GM23248 (cell line): Measurements from ENCODE around the gene UPK1A.

ENCODE experiments used
- EZH2 ChIP-seq: fragments of 200-600 bp; sonication (generic); IDR thresholded peaks from 2 replicates; pipeline ENCODE4 v1.6.1; 2018; ENCODE audit warnings: antibody characterized with exemption, mild to moderate bottlenecking; ENCODE audit not compliant: insufficient read depth, poor library complexity, severe bottlenecking
- EZH2phosphoT487 ChIP-seq: fragments of 200-600 bp; sonication (generic); IDR thresholded peaks from 2 replicates; pipeline ENCODE4 v1.6.1; 2018; ENCODE audit warnings: antibody characterized with exemption, moderate library complexity, mild to moderate bottlenecking, low read depth; ENCODE audit not compliant: insufficient read depth

DNA sequence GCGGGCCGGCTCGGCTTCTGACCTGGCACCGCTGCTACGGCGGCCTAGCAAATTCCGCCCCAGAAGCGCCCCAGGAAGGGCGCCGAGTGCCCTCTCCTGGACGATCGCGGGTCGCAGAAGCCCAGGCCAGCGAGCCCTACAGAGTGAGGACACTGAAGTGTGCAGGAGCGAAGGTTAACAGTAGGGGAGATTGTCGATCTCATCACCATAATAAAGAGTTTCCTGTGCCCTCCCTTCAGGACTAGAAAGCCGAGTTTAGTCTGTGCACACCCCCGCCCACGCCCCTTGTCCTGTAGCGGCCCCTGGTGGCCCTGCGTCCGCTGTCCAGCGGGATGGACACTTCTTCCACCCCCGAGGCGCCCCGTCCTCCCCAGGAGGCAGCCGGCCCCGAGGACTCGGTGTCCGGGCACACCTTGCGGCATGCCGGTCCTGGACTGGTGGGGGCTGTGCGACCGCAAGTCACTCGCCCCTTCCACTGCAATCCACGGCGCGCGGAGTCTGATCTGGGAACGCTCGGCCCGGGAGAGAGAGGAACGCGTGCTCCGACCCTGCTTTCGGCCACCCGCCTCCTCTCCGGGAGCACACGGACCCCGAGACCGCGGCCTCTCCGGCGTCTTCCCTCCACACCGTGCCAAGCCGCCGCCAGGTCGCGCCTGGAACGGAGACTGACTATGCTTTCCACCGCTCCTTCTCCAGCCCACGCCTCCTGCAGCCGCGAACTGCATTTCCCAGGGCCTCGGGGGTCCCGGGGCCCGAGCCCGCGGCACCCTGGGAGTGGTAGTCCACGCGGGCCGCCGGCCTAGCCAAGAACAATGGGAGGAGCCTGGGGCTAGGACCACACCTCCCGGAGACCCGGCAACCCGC, 50.7 kb downstream of the UPK1A start:
- TF ChIP-seq EZH2phosphoT487 (no peak), EZH2 (no peak)
